Fibroblast of mammary gland (primary cell): ENCODE data around the gene GLRA2.

ENCODE experiments used
- DNase-seq: peaks from one replicate; pipeline ENCODE4 v3.0.0-alpha.2; 2010; ENCODE audit warnings: low read depth
- H3K4me3 ChIP-seq: 2 replicates; pipeline ENCODE4 v1.5.1; 2011; ENCODE audit warnings: low read depth, mild to moderate bottlenecking, low read length, moderate library complexity; ENCODE audit not compliant: control insufficient read depth
- TF ChIP-seq, protein P1 (sequence below): conservative IDR thresholded peaks from 2 replicates; pipeline ENCODE4 v1.5.1; 2011; ENCODE audit warnings: low read depth, low read length, inconsistent platforms; ENCODE audit not compliant: control insufficient read depth, insufficient read depth

The GLRA2 gene

DNA sequence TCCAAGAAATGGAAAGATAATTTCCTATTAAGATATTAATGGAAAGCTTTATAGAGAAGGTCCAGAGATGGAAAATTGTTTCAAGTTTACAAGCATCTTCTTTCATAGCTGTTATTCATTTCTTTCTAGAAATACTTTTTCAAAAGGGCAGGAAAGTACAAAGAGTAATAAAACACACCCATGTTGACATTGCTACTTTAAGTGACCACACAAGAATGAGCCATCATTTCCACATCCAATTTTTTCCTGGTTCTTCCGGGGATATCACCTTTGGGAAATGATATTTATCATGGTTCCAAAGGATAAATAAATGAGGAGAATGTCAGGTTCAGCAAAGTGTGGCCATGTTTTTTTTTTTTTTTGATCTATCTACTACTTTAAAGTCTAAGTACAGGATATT is 4.5 kb downstream of the GLRA2 start:
- DNase-seq: no peak
- H3K4me3 ChIP-seq: no peak overlapping the region
- TF ChIP-seq, protein P1, sequence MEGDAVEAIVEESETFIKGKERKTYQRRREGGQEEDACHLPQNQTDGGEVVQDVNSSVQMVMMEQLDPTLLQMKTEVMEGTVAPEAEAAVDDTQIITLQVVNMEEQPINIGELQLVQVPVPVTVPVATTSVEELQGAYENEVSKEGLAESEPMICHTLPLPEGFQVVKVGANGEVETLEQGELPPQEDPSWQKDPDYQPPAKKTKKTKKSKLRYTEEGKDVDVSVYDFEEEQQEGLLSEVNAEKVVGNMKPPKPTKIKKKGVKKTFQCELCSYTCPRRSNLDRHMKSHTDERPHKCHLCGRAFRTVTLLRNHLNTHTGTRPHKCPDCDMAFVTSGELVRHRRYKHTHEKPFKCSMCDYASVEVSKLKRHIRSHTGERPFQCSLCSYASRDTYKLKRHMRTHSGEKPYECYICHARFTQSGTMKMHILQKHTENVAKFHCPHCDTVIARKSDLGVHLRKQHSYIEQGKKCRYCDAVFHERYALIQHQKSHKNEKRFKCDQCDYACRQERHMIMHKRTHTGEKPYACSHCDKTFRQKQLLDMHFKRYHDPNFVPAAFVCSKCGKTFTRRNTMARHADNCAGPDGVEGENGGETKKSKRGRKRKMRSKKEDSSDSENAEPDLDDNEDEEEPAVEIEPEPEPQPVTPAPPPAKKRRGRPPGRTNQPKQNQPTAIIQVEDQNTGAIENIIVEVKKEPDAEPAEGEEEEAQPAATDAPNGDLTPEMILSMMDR: no peak

DNA sequence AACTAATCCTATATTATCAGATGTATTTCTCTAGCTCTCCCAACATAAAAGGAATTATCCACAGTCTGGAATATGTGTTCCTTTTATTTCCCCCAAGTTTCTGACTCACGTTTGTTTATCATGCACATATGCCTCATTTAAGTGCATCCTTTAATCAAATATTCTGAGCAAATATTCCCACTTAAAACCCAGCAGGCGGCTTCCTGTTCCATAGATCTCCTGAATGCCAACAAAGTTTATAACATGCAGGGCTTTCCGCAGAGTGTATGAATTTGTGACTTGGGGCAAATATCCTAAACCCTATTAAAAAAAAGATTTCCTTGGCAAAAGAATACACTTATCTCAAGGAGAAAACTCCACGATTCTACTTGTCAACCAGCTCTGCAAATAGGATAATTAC is 16.9 kb downstream of the GLRA2 start:
- no peak for DNase-seq
- H3K4me3 ChIP-seq: no peak overlapping the region
- TF ChIP-seq, protein P1: no peak

DNA sequence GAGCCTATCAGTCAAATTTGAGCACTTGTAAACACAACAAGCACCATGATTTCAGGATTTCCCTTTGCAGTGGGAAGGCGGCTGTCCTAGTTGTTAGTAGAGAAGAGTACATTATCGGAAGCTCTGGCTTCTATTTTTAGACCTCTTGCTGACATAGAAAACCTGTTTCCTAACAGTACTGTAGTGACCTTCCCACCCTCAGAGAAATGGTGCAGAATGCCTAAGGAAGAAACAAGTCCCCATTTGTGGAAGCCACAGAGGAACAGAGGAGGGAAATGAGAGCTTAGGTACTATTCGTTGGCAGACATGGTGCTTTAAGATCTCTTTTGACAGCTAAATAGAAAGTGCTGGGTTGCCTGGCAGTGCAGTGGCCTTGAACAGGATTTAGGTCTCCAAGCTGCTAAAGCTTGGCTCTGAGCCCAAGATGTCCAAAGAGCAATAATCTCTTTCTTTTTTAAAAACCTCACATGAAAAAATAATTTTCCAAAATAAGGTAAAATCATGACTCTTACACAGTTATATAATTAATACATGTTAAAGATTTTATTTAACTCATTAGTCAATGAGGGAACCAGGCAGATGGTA is 24.9 kb downstream of the GLRA2 start:
- no peak overlapping the region for H3K4me3 ChIP-seq
- DNase-seq: no peak
- TF ChIP-seq, protein P1: no peak

DNA sequence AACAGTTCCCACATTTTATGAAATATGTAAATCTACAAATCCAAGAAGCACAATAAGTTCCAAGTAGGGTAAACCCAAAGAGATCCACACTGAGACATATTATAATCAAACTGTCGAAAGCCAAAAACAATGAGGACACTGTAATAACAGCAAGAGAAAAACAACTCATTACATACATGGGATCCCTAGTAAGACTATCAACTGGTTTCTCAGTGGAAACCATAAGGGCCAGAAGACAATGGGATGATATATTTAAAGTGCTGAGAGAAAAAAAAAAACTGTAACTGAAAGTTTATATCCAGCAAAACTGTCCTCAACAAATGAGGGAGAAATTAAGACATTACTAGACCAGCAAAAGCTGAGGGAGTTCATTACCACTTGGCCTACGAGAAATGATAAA is 34.7 kb downstream of the GLRA2 start:
- DNase-seq: no peak
- H3K4me3 ChIP-seq: no peak overlapping the region
- TF ChIP-seq, protein P1: no peak

DNA sequence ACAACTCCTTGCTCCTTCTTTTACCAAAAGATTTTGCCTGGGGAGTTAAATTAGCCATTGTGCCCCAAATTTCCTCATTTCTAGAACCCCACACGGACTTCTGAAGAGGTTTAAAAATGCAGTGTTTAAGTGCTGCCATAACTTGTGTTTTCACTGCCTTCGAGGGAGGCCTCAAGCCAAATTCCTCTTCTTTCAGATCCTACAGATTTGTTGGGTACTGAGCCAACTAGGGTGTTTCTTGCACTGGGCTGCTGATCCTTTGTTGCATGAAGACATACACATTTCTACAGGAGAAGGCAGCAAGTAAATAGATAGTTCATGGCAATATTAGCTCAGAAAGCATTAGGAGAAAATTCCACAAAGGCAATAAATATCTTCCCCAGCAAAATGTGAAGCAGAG is 43.8 kb downstream of the GLRA2 start:
- DNase-seq: no peak
- no peak overlapping the region for H3K4me3 ChIP-seq
- TF ChIP-seq, protein P1: no peak

DNA sequence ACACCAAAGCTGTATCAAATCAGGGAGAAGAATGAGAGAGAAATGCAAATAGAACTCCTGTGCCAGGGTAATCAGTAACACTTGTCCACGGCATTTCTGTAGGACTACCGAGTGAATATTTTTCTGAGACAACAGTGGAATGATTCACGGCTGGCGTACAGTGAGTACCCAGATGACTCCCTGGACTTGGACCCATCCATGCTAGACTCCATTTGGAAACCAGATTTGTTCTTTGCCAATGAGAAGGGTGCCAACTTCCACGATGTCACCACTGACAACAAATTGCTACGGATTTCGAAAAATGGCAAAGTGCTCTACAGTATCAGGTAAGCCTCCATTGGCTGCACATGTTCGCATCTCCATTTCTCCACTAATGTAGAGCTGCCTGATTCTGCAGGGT is 51.7 kb downstream of the GLRA2 start:
- TF ChIP-seq, protein P1: no peak
- DNase-seq: no peak
- H3K4me3 ChIP-seq: no peak overlapping the region

DNA sequence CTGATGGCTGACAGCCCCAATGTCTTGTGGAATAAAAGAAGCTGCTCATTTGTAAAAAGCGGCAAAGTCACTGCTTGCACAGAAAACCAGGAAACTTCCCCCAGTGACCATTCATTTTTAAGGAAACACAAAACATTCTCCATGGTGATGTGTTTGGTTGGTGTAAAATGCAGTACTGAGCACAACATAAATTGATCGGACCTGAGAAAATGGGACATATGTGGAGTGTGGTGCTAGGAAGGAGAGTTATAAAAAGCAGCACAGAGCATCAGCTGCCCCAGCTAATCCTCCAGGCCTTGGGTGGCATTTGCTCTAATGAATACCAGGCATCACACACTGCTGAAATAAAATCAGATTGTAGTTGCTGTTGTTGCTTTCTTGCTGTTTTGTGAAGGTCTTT is 55.2 kb downstream of the GLRA2 start:
- H3K4me3 ChIP-seq: no peak overlapping the region
- no peak for DNase-seq
- TF ChIP-seq, protein P1: no peak
